OCI-LY7 (cell line): ENCODE measurements around the gene PSMA7. TPM values are rescaled to one million over a fixed set of nuclear protein-coding genes. Genes with fewer than 3 reads are reported as not detected.
A peak's percentile ranks its signal among the peaks of the same experiment; 100 is the strongest.

Source experiments
- BruUV-seq: library from RNA; stranded (reverse); fragments of 400-500 nt; replicated peaks from 2 replicates; lab custom pipeline; 2021; lab: Mats Ljungman, UMichigan
- CTCF ChIA-PET: fragments of 300-600 bp; sonication (Branson Sonifier 250); formaldehyde crosslinking; loops from one replicate; lab custom pipeline; 2022; ENCODE audit warnings: antibody characterized with exemption; ENCODE audit not compliant: unreplicated experiment; lab: Charles Lee
- POLR2A ChIA-PET: fragments of 300-600 bp; sonication (Branson Sonifier 250); formaldehyde crosslinking; loops from one replicate; lab custom pipeline; 2022; ENCODE audit warnings: antibody characterized with exemption; lab: Charles Lee
- DNase-seq: peaks from one replicate; pipeline ENCODE4 v3.0.0-alpha.2; 2015; ENCODE audit warnings: low spot score
- H2AFZ ChIP-seq: fragments of 200-600 bp; sonication (generic), shearing (Covaris generic); 2 replicates; pipeline ENCODE4 v1.6.1; 2014; ENCODE audit warnings: mild to moderate bottlenecking, antibody characterized with exemption, low read length, moderate library complexity
- H3K27ac ChIP-seq: fragments of 200-600 bp; sonication (generic); 2 replicates; pipeline ENCODE4 v1.5.1; 2014; ENCODE audit warnings: mixed run types, low read depth, mild to moderate bottlenecking, moderate library complexity, low read length, inconsistent platforms; ENCODE audit not compliant: poor library complexity, severe bottlenecking
- H3K36me3 ChIP-seq: fragments of 200-600 bp; sonication (generic); 2 replicates; pipeline ENCODE4 v1.6.1; 2014; ENCODE audit warnings: mild to moderate bottlenecking, antibody characterized with exemption, low read length, moderate library complexity, mixed read lengths; ENCODE audit not compliant: insufficient read depth
- H3K4me1 ChIP-seq: fragments of 200-600 bp; sonication (generic); 2 replicates; pipeline ENCODE4 v1.5.1; 2014; ENCODE audit warnings: mild to moderate bottlenecking, low read length; ENCODE audit not compliant: insufficient read depth, poor library complexity, severe bottlenecking
- H3K4me2 ChIP-seq: fragments of 200-600 bp; sonication (generic); 2 replicates; pipeline ENCODE4 v1.6.1; 2014; ENCODE audit warnings: mild to moderate bottlenecking, low read length
- H3K4me3 ChIP-seq: fragments of 200-600 bp; sonication (generic); 2 replicates; pipeline ENCODE4 v1.5.1; 2014; ENCODE audit warnings: mild to moderate bottlenecking, low read depth, low read length; ENCODE audit not compliant: poor library complexity, severe bottlenecking
- H3K79me2 ChIP-seq: fragments of 200-600 bp; sonication (generic); 2 replicates; pipeline ENCODE4 v1.6.1; 2016; ENCODE audit warnings: low read depth, mild to moderate bottlenecking, low read length, moderate library complexity, mixed read lengths; ENCODE audit not compliant: insufficient read depth
- H3K9me2 ChIP-seq: fragments of 200-600 bp; sonication (generic); 2 replicates; pipeline ENCODE4 v1.6.1; 2016; ENCODE audit warnings: mild to moderate bottlenecking, low read length, mixed read lengths; ENCODE audit not compliant: insufficient read depth
- H3K9me3 ChIP-seq: fragments of 200-600 bp; sonication (generic); 2 replicates; pipeline ENCODE4 v1.6.1; 2014; ENCODE audit warnings: mild to moderate bottlenecking, mixed run types, low read length, mixed read lengths
- H4K20me1 ChIP-seq: fragments of 200-600 bp; sonication (generic); 2 replicates; pipeline ENCODE4 v1.6.1; 2014; ENCODE audit warnings: mild to moderate bottlenecking, antibody characterized with exemption, low read length, moderate library complexity, mixed read lengths; ENCODE audit not compliant: insufficient read depth
- CTCF ChIP-seq: fragments of 200-600 bp; sonication (generic); conservative IDR thresholded peaks from 2 replicates; pipeline ENCODE4 v1.5.1; 2014; ENCODE audit warnings: mild to moderate bottlenecking, antibody characterized with exemption, low read length, moderate library complexity, mixed read lengths
- EZH2phosphoT487 ChIP-seq: fragments of 200-600 bp; sonication (generic); IDR thresholded peaks from 2 replicates; pipeline ENCODE4 v1.6.1; 2018; ENCODE audit warnings: low read depth, borderline replicate concordance, mild to moderate bottlenecking, mixed run types, antibody characterized with exemption, low read length, moderate library complexity, mixed read lengths
- intact Hi-C: fragments of 100-400 bp; cut with micrococcal nuclease; formaldehyde crosslinking; loops from one replicate; pipeline ENCODE4 v1.10.0; 2022; ENCODE audit not compliant: unreplicated experiment
- total RNA-seq, 2 experiments: library from RNA; depleted of rRNA in 1 of 2; stranded (reverse); fragments of >200 nt in 1 of 2; shearing (Covaris generic) in 1 of 2; gene quantifications; 2 replicates each; pipeline ENCODE4 v1.2.3, GENCODE V29; 2014 to 2022

PSMA7 gene
- total RNA-seq, 2 experiments from 2014 or later: 247 to 266 TPM

GRCh38 chr20:62118113-62119043 lies 24.8 kb downstream of the PSMA7 start:
- Histone ChIP-seq H3K4me2 (no peak overlapping the region), H3K9me3 (no peaks in the 10 kb centered on the region), H3K27ac (no peak overlapping the region), H3K4me3 (no peak overlapping the region), H3K36me3 (peaks cover under 1% of the 10 kb centered on the region; the same call in 1 of the 2 replicates), H3K9me2 (no peaks in the 10 kb centered on the region), H3K79me2 (peaks cover 6% of the 10 kb centered on the region), H3K4me1 (peaks cover 30% of the 10 kb centered on the region), H4K20me1 (peaks cover 3% of the 10 kb centered on the region), H2AFZ (no peak overlapping the region)
- intact Hi-C loops: no loop called here
- TF ChIP-seq EZH2phosphoT487 (no peak), CTCF (no peak)
- ChIA-PET CTCF (interaction anchor here (0.6 kb wide), 1 partner anchor 83 kb away, joined by 8 read pairs; no protein-coding TSS in a partner anchor), POLR2A (no interaction called here)
- no peak for DNase-seq
- BruUV-seq: no TSS peak

- peaks cover 27% of the 10 kb centered on the region for H3K4me1 ChIP-seq
- ChIA-PET POLR2A (no interaction called here), CTCF (interaction anchor here (0.6 kb wide), 1 partner anchor 84 kb away, joined by 8 read pairs; no protein-coding TSS in a partner anchor)
- H3K79me2 ChIP-seq: no peaks in the 10 kb centered on the region
- BruUV-seq: no TSS peak
- H4K20me1 ChIP-seq: no peaks in the 10 kb centered on the region
- no peak overlapping the region for H3K4me3 ChIP-seq
- H3K9me3 ChIP-seq: no peaks in the 10 kb centered on the region
- no peaks in the 10 kb centered on the region for H3K9me2 ChIP-seq
- TF ChIP-seq EZH2phosphoT487 (no peak), CTCF (no peak)
- H3K4me2 ChIP-seq: no peak overlapping the region
- no peak overlapping the region for H2AFZ ChIP-seq
- intact Hi-C loops: no loop called here
- peak; percentile 55 for DNase-seq
- no peak overlapping the region for H3K27ac ChIP-seq
- no peaks in the 10 kb centered on the region for H3K36me3 ChIP-seq
Measured at GRCh38 chr20:62117658-62118057, 25.5 kb downstream of the PSMA7 start.

GRCh38 chr20:62117362-62117646 lies 25.9 kb downstream of the PSMA7 start:
- Histone ChIP-seq H3K9me3 (no peaks in the 10 kb centered on the region), H3K79me2 (no peaks in the 10 kb centered on the region), H4K20me1 (no peaks in the 10 kb centered on the region), H3K4me2 (no peak overlapping the region), H3K36me3 (no peaks in the 10 kb centered on the region), H2AFZ (no peak overlapping the region), H3K4me3 (no peak overlapping the region), H3K4me1 (peaks cover 27% of the 10 kb centered on the region), H3K9me2 (no peaks in the 10 kb centered on the region), H3K27ac (no peak overlapping the region)
- no peak for TF ChIP-seq CTCF
- no peak for TF ChIP-seq EZH2phosphoT487
- intact Hi-C loops: no loop called here
- CTCF ChIA-PET: no interaction called here
- POLR2A ChIA-PET: no interaction called here
- DNase-seq: no peak
- no TSS peak for BruUV-seq
